Muscle of leg (tissue), 11 donors: Measurements from ENCODE around the gene DHDH. TPM values are rescaled to one million over a fixed set of nuclear protein-coding genes. Genes with fewer than 3 reads are reported as not detected.
A peak's percentile ranks its signal among the peaks of the same experiment; 100 is the strongest.

ENCODE experiments used
- DNase-seq: peaks from one replicate; pipeline ENCODE4 v3.0.0; 2013
- H3K27ac ChIP-seq: one replicate; pipeline ENCODE4 v1.5.1; 2013; ENCODE audit warnings: mild to moderate bottlenecking, low read length, control low read depth
- H3K27me3 ChIP-seq: one replicate; pipeline ENCODE4 v1.6.1; 2013; ENCODE audit warnings: low read length; ENCODE audit not compliant: control insufficient read depth, insufficient read depth
- H3K36me3 ChIP-seq: one replicate; pipeline ENCODE4 v1.6.1; 2013; ENCODE audit warnings: low read length; ENCODE audit not compliant: control insufficient read depth, insufficient read depth
- H3K4me1 ChIP-seq: one replicate; pipeline ENCODE4 v1.6.1; 2013; ENCODE audit warnings: low read length; ENCODE audit not compliant: control insufficient read depth, insufficient read depth
- H3K4me3 ChIP-seq: one replicate; pipeline ENCODE4 v1.5.1; 2013; ENCODE audit warnings: low read length, control low read depth
- H3K9me3 ChIP-seq: replicated peaks from 2 replicates; pipeline ENCODE4 v1.6.1; 2013; ENCODE audit warnings: low read depth, low read length; ENCODE audit not compliant: control insufficient read depth
- WGBS: methylation state at CpG from one replicate; pipeline ENCODE4 v1.1.5; 2013; ENCODE audit warnings: missing lambda C conversion rate; ENCODE audit not compliant: insufficient coverage; 5-methylcytosine and 5-hydroxymethylcytosine counted together
- polyA plus RNA-seq, 8 donors: library from polyadenylated mRNA; unstranded; fragments of 120-200 nt; gene quantifications; one replicate each; pipeline versions ENCODE4 v1.2.1 to v1.2.3, GENCODE V29; 2013; ENCODE audit warnings: inconsistent platforms in 1 of 8, low replicate concordance in 1 of 8; ENCODE audit not compliant: insufficient read length in 8 of 8, insufficient read depth in 1 of 8
- total RNA-seq: library from RNA; stranded (reverse); fragments of 120-200 nt; gene quantifications from one replicate; pipeline ENCODE4 v1.2.4, GENCODE V29; 2013

The DHDH gene
- total and polyA plus RNA-seq, 9 donors, result 0.20 to 1.9 (median 0.40) TPM

DNA sequence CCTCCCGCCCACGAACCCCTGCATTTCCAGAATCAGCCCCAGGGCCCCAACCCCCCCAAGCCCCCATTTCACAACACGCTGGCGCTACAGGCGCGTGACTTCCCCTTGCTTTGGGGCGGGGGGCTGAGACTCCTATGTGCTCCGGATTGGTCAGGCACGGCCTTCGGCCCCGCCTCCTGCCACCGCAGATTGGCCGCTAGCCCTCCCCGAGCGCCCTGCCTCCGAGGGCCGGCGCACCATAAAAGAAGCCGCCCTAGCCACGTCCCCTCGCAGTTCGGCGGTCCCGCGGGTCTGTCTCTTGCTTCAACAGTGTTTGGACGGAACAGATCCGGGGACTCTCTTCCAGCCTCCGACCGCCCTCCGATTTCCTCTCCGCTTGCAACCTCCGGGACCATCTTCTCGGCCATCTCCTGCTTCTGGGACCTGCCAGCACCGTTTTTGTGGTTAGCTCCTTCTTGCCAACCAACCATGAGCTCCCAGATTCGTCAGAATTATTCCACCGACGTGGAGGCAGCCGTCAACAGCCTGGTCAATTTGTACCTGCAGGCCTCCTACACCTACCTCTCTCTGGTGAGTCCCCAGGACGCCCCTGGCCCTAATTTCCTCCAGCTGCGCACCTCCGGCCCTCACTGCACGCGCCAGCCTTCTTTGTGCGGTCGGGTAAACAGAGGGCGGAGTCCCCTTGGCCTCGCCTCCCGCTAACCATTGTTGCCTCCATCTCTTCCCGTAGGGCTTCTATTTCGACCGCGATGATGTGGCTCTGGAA is 31.7 kb downstream of the DHDH start, which contains the start of gene FTL:
TSS of gene FTL (plus strand) at position 270 of the 766 bp plus-strand sequence. CDS start at position 469, 199 bp downstream.
- peak; percentile 99 for DNase-seq
- Histone ChIP-seq H3K27me3 (no peaks in the 10 kb centered on the region), H3K27ac (peak within 1 kb of the TSS; percentile 93), H3K9me3 (no peaks in the 10 kb centered on the region), H3K4me3 (peak within 1 kb of the TSS; percentile 88), H3K4me1 (peaks cover 33% of the 10 kb centered on the region), H3K36me3 (peaks cover 38% of the 10 kb centered on the region)
- 0% methylated on average over 49 of the region's 52 CpGs for WGBS

DNA sequence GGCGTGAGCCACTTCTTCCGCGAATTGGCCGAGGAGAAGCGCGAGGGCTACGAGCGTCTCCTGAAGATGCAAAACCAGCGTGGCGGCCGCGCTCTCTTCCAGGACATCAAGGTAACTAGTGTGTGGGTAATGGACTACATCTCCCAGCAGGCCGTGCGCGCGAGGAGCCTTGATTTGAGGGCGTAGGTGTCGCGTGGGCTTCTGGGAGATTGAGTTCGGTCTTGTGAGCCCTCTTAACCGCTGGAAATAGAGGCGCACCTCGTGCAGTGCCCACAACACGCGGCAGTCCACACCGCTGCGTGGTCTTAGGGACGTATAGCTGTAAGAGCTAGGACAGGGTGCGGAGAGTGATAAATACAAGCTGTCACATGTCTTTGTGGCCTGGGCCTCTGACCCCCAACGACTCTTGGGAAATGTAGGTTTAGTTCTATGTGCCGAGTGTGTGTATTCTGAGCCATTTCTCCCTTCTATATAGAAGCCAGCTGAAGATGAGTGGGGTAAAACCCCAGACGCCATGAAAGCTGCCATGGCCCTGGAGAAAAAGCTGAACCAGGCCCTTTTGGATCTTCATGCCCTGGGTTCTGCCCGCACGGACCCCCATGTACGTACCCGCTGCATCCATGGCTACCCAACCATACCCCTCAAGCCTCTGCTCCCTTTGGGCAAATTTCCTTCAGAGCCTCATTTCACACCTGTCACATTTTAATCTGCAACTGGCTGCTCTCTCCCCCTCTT is 32.5 kb downstream of the DHDH start:
- Histone ChIP-seq H3K36me3 (peaks cover 41% of the 10 kb centered on the region), H3K4me3 (peak overlapping the region; percentile 88), H3K4me1 (peaks cover 33% of the 10 kb centered on the region), H3K27me3 (no peaks in the 10 kb centered on the region), H3K9me3 (no peaks in the 10 kb centered on the region), H3K27ac (peak overlapping the region; percentile 93)
- peak; percentile 95 for DNase-seq
- 10% methylated on average over 33 of the region's 36 CpGs for WGBS

DNA sequence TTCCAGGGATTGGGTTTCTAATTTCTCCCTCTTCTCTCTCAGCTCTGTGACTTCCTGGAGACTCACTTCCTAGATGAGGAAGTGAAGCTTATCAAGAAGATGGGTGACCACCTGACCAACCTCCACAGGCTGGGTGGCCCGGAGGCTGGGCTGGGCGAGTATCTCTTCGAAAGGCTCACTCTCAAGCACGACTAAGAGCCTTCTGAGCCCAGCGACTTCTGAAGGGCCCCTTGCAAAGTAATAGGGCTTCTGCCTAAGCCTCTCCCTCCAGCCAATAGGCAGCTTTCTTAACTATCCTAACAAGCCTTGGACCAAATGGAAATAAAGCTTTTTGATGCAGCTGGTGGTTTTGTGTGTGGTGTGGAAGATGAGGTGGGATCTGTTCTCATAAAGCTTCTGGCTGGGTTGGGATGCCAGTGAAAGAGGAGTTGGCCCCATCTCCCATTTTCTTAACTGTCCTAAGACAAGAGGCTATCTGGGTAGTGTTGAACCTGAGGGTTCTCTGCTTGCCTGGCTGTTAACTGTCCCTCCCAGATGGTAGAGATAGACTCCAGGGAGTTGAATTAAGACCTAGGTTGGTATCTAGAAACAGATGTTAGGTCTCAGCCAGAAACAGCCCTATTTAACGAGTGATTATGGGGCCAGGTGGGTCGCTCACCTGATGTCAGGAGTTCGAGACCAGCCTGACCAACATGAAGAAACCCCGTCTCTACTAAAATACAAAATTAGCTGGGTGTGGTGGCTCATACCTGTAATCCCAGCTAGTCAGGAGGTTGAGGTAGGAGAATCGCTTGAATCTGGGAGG is 33.2 kb downstream of the DHDH start:
- 81% methylated on average over 5 of the region's 10 CpGs for WGBS
- Histone ChIP-seq H3K36me3 (peaks cover 47% of the 10 kb centered on the region), H3K27me3 (no peaks in the 10 kb centered on the region), H3K27ac (peak overlapping the region; percentile 42), H3K4me3 (peak overlapping the region; percentile 88), H3K9me3 (no peaks in the 10 kb centered on the region), H3K4me1 (peaks cover 33% of the 10 kb centered on the region)
- DNase-seq, result no peak

DNA sequence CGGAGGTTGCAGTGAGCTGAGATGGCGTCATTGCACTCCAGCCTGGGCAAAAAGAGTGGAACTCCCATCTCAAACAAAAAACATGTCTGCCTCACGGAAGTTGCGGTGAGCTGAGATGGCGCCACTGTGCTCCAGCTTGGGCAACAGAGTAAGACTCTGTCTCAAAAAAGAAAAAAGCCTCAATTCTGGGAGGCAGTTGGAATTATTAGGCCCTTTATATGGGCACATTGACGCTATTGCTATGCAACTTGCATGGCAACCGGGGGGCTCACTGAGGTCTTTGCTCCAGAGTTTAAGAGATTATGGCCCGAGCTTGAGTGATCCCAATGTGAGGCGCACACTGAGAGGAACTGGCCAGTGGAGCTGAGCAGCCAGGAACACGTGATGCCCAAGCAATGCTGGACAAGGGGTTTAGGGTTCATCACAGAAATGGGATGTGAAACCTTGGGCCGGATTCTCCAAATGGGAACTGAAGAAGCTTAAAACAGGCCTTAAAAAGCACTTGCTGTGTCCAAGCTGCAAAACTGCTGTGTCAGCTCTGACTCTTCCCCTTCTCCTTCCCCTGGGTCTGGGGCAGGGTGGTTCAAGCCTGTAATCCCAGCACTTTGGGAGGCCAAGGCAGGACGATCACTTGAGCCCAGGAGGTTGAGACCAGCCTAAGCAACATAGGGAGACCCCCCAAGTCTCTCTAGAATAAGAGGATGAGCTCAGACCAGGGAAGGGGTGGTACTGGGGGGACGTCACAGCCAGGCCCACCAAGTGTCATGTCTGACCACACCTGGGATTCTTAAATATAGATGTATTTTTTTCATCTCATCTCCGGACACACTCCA is 34.1 kb downstream of the DHDH start:
- Histone ChIP-seq H3K4me3 (no peak overlapping the region), H3K36me3 (peaks cover 55% of the 10 kb centered on the region), H3K9me3 (no peaks in the 10 kb centered on the region), H3K27me3 (no peaks in the 10 kb centered on the region), H3K4me1 (peaks cover 29% of the 10 kb centered on the region), H3K27ac (peak overlapping the region; percentile 2)
- DNase-seq, result peak; percentile 90
- WGBS, result 85% methylated on average over 8 of the region's 14 CpGs

DNA sequence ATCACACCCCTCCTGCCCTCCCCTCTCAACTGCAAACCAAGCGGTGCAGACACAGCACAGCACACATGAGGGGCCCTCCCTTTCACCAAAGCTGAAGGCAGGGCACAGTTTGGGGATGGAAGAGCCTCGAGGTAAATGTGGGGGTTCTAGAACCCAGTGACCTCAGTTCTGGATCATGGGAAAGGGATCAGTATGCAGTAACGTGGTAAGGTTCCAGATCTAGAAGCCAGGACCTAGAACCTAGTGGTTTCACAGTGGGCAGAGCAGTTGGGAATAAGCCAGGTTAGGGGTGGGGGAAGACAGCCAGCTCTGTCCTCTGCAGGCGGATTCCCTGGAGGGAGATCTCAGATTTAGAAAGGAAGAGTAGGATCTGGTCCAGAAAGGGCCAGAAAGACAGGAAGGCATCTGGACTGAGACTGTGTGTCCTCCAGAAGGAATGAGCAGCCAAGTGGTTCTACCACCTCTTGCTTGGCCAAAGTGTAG is 34.7 kb downstream of the DHDH start:
- WGBS, result 77% methylated on average over 2 of the region's 4 CpGs
- DNase-seq, result peak; percentile 36
- no peaks in the 10 kb centered on the region for H3K9me3 ChIP-seq
- peak overlapping the region; percentile 2 for H3K27ac ChIP-seq
- H3K4me1 ChIP-seq, result peaks cover 26% of the 10 kb centered on the region
- H3K27me3 ChIP-seq, result no peaks in the 10 kb centered on the region
- H3K36me3 ChIP-seq, result peaks cover 57% of the 10 kb centered on the region
- no peak overlapping the region for H3K4me3 ChIP-seq

DNA sequence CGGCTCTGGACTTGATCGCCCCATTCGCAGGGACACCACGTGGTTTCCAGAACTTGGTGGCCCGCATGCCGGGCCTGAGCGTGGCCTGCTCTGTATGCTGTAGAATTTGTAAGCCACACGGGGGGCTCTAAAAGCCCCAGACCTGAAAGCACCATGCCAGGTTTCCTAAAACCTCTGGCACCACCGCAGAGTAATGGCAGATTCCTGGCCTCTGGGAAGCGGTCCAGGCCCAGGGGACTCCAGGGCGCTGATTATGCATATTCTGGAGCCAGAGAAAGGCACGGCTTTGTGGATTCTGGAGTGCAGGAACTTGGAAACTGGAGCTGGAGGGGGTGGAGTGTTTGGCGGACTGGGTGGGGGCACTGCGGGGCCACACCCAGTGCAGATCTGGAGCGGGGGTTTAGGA is 35.3 kb downstream of the DHDH start:
- Histone ChIP-seq H3K27me3 (no peaks in the 10 kb centered on the region), H3K4me3 (no peak overlapping the region), H3K9me3 (no peaks in the 10 kb centered on the region), H3K4me1 (peaks cover 20% of the 10 kb centered on the region), H3K36me3 (peaks cover 63% of the 10 kb centered on the region), H3K27ac (no peak overlapping the region)
- WGBS, result 85% methylated on average over 14 of the region's 15 CpGs
- no peak for DNase-seq

DNA sequence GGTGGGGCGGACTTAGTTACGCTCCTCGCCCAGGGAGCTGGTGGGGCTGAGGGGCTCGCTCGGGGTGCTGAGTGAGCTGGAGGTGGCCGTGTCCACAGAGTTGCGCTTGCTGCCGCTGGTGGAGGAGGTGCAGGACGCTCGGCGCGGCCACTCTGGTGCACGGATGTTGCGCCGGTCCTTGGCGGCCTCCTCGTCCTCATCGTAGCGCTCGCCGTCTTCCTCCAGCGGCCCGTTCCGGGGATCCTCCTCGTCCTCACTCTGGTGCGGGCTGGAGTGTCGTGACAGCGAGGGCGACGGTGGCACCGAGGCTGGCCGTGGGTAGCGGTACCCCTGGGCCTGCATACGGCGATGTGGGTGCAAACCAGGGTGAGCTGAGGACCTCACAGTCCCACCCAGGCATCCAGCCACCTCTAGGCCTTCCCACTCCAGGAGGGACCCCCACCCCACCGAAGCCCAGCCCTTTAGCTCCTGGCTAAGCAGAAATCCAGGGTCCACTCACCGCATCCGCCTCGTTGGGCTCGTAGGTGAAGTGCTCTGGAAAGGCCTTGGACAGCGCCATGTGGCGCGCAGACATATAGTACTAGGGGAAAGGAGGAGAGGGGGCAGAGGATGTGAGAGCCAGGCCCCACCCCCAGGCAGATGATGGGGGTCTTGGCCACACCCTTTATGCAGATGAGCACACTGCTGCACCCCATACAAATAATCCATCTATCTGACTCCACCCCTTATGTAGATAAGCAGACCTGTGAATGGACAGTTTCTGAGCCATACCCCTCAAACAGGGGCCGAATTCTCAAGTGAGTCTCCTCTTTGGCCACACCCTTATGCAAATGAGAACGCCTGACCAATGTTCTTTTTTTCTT is 36.0 kb downstream of the DHDH start:
- H3K4me3 ChIP-seq, result no peak overlapping the region
- 93% methylated on average over 32 of the region's 45 CpGs for WGBS
- no peak overlapping the region for H3K27ac ChIP-seq
- DNase-seq, result no peak
- H3K9me3 ChIP-seq, result no peaks in the 10 kb centered on the region
- H3K36me3 ChIP-seq, result peaks cover 70% of the 10 kb centered on the region
- H3K4me1 ChIP-seq, result peaks cover 13% of the 10 kb centered on the region
- no peaks in the 10 kb centered on the region for H3K27me3 ChIP-seq

DNA sequence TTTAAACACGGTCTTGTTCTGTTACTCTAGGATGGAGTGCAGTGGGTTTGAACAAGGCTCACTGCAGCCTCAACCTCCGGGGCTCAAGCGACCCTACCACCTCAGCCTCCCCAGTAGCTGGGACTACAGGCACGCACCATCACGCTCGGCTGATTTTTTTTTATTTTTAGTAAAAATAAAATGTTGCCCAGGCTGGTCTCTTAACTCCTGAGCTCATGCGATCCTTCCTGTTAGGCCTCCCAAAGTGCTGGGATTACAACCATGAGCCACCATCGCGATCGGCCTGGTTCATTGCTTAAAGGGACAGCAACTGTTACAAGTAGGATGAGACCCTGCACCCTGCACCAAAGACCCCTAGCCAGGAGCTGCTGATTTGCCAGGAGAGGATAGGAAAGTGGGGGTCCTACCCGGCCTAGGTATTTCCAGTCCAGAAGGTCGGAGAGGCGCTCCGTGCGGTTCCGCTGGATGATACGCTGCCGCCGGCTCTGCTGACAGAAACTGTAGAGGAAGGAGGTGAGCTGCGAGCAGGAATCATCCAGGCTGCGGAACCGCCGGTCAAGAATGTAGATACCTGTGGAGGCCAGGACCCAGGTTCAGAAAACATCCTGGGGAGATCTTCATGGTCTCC is 36.8 kb downstream of the DHDH start:
- Histone ChIP-seq H3K27me3 (no peaks in the 10 kb centered on the region), H3K27ac (no peak overlapping the region), H3K4me1 (peaks cover 10% of the 10 kb centered on the region), H3K36me3 (peaks cover 71% of the 10 kb centered on the region), H3K9me3 (no peaks in the 10 kb centered on the region), H3K4me3 (no peak overlapping the region)
- 89% methylated on average over 16 of the region's 23 CpGs for WGBS
- DNase-seq, result no peak
